AG08395 (cell line): ENCODE results near the gene SLC25A29.
"Not testable (repeated sequence)": the region's sequence is repeated elsewhere in the genome, so short reads cannot be mapped to it uniquely, and the experiment has no call there.

Source experiments
- DNase-seq: peaks from one replicate; pipeline ENCODE4 v3.0.0; 2012; ENCODE audit warnings: mixed read lengths, low spot score

Gene SLC25A29

DNA sequence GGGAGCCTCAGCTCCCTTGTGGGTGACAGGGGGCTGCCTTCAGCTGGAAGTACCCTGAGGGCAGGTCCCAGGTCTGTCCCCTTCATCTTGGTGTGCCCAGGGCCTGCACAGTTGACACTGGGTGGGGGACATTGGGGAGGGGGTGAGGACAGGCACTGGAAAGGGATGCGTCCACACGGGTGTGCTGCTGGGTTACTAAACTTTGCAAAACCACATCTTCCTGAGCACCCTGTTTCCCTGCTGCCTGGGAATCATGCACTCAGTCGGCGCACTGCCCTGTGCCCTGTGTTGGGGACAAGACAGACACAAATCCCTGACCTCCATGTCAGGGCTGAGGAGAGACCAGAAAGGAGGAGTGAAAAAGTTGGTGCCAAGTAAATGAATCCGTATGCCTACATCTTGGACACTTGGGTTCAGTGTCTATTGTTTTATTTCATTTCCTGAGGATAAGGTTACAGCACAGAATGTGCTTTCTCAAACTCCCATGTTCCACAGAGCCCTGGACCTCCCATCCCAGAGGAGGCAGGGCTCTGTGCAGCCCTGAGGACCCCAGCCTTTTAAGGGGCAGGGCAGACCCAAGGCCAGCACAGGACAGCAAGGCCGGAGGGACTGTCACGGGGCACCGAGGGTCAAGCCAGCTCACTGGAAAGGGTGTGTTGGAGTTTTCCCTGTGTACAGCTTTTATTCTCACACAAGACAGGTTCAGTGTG, 2.9 kb upstream of the SLC25A29 start:
- no peak for DNase-seq

- DNase-seq: not testable (repeated sequence)
Observed at GRCh38 chr14:100308427-100308792, 2.2 kb upstream of the SLC25A29 start.

- DNase-seq: no peak
Observed at GRCh38 chr14:100307766-100308426, 1.7 kb upstream of the SLC25A29 start.

- no peak for DNase-seq
Observed at GRCh38 chr14:100306998-100307765, 938 bp upstream of the SLC25A29 start.

DNA sequence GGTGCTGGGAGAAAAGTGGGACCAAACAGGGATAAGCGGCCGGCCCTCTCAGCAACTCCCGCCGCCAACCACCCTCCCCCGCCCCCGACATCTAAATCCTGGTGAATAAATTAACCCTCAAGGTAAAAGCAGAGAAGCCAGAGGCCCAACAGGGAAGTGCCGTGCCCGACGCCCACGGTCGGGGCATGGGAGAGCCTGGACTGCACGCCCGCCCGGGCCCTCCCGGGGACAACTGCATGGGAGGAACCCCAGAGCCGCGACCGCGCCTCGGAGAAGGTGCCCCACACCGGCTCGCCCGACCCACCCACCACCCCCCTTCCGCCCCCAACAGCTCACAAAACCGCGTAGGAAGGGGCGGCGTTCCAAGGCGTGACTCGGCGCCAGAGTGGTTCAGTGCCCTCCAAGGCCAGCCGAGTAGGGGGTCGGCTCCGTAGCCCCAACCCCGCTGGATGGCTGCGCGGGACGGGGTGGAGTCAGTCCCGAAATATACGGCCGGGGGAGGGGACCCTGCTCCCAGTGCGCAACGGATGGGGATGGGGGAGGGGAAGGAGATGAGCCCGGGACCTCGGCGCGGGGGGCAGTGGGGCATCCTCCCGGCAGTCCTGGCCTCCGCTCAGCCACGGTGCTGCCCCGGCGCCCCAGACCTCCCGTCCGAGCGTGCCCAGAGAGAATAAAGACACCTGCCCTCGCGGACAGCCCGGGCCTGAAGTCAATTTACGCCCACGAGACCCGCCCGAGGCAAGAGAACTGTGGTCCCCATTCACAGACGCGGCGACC, 732 bp downstream of the SLC25A29 start:
- DNase-seq: no peak

DNA sequence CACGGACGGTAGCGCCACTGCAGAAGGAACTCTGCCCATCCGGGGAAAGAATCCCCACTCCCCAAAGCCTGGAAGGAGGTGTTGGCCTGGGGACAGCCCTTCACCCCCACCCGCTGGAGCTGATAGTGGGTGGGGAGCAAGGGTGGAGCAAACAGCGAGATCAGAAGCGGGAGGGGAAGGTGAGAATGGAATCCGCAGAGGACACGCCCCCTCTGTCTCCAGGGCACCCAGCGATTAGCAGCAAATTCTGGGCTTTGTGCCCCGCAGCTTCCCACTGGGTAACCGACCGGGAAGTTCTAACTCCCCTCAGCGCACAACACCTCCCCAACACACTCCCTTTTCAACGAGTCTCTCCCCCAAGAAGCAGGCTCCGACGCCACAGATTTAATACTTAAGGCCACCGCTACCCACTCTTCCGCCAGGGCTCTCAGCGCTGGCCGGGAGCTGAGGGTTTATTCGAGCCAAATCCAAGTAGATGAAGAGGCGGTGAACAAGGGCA, 1.4 kb downstream of the SLC25A29 start:
- peak; percentile 30 for DNase-seq

GRCh38 chr14:100303925-100304324, 2.3 kb downstream of the SLC25A29 start:
- no peak for DNase-seq

DNA sequence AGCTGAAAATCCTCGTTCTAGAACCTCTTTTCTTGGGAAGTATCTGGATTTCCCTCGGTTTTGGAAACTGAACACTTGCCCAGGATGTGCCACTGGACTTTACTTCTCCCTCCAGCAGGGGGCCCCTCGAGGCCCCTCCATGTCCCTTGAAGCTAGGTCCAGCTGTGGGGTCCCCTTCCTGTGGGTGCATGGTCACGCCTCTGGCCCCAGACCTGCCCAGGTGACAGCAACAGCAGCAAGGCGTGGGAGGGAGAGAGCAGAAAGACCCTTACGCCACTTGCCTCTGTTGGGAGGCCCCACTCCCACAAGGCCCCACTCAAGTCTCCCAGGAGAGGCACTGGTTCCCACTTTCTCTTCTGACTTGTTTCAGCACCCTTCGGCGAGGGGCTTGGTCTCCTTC, 3.1 kb downstream of the SLC25A29 start:
- DNase-seq: peak; percentile 41

DNA sequence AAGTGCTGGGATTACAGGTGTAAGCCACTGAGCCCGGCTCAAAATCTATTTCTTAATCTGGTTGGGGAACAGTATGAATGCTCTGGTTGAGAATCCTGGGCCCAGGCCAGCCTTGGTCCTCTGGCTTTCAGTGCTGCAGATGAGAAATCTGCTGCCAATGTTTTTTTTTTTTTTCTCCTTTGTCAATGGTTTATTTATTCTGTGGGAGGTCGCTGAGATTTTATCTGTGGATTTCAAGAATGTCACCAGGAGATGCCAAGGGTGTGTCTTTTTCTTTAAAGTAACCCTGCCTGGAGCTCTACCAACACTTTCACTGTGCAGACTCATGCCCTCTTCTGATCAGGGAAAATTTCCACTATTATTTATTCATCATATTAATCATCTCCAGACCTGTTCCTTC, 3.6 kb downstream of the SLC25A29 start:
- DNase-seq: no peak

GRCh38 chr14:100299238-100299560, 7.0 kb downstream of the SLC25A29 start:
- DNase-seq: no peak

DNA sequence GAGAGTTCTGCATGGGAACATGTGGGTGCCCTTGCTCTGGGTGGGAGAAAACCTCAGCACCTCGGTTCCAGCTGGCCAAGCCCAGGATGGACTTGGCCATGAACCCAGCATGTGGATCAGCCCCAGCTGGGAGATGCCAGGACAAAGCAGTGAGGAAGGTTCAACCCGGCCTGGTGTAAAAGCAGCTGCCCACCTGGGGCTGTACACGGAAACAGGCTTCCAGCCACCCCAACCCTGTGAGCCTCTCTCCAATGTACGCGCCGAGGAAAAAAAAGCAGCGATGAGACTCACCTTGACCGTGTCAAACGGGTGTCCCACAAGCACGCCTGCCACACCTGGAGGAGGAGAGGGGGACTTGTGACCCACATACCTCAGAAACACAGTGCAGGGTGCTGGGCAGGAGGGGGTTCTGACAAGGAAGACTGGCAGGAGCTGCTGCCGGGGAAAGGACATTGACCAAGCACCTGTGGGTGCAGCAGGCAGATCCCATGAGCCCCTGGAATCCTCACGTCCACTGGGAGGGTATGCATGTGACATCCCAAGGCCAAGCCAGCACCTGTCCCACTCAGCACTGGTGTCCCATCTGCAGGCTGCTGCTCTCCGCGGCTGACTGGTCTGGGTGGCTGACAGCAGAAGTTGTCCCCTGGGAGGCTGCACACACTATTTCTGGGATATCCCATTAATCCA, 7.5 kb downstream of the SLC25A29 start:
- no peak for DNase-seq

- peak; percentile 86 for DNase-seq
Observed at GRCh38 chr14:100297320-100298300, 8.6 kb downstream of the SLC25A29 start.

DNA sequence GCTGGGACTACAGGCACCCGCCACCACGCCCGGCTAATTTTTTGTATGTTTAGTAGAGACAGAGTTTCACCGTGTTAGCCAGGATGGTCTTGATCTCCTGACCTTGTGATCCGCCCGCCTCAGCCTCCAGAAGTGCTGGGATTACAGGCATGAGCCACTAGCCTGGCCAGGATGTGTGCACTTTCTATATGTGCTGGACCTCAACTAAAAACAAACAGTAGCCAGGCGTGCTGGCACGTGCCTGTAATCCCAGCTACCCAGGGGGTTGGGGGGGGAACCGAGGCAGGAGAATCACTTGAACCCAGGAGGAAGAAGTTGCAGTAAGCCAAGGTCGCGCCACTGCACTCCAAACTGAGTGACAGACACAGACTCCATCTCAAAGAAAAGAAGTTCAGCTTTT, 9.5 kb downstream of the SLC25A29 start:
- DNase-seq: not testable (repeated sequence)

DNA sequence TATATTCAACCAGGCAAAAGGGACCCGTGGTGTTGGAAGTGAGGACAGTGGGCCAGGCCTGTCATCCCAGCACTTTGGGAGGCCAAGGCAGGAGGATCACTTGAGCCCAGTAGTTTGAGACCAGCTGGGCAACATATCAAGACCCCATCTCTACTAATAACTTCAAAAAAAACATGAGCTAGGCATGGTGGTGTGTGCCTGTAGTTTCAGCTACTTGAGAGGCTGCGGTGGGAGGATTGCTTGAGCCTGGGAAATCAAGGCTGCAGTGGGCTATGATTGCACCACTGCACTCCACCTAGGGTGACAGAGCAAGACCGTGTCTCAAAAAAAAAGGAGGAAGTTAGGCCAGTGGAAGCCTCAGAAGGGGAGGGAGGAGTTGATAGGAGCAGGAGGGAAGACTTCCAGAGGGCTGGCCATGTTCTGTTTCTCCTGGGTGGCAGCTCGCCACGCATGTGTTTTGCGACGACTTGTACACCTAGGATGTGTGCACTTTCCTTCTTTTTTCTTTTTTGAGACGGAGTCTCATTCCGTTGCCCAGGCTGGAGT, 10.1 kb downstream of the SLC25A29 start:
- DNase-seq: no peak

GRCh38 chr14:100295376-100296105, 10.7 kb downstream of the SLC25A29 start:
- DNase-seq: no peak

DNA sequence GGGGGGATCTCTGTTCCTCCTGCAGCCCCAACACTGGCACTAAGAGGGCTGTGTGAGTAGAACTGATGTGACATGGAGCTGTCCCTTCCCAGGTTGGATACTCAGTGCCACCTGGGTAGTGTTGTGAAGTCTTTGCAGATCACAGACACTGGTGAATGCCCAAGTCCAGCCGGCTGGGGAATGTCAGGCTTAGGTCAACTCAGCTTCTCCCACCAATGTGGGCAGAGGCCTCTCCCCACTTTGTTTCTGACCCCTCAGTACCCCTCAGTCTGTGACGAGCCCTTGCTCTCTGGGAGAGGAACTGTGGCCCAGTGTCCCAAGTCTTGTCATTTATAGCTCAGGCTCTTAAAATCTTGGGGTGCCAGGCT, 11.3 kb downstream of the SLC25A29 start:
- DNase-seq: no peak

GRCh38 chr14:100294213-100294962, 11.9 kb downstream of the SLC25A29 start:
- no peak for DNase-seq

GRCh38 chr14:100293497-100294212, 12.6 kb downstream of the SLC25A29 start:
- no peak for DNase-seq
